ENCODE results near the gene ARG2. TPM values are rescaled to one million over a fixed set of nuclear protein-coding genes. Genes with fewer than 3 reads are reported as not detected.

Gene ARG2
- total RNA-seq, result 1 to 10 TPM; 3.1 to 4.6 (median 4.3) TPM

GRCh38 chr14:67619446-67620216 is at the start of gene ARG2:
Gene ARG2, plus strand, starts transcription at chr14:67619920. Its CDS starts 58 bp downstream, at chr14:67619978.
- ATAC-seq (peak; percentile 94 to 98), DNase-seq (peak; percentile 98)
- peak within 1 kb of the TSS; percentile 85 for H3K4me3 Mint-ChIP-seq
- peaks cover 27% of the 10 kb centered on the region for H3K4me1 Mint-ChIP-seq (ENCODE audit: low read depth)
- peaks cover 6% of the 10 kb centered on the region for H3K27me3 Mint-ChIP-seq (ENCODE audit: low read depth)
- peaks cover 1% of the 10 kb centered on the region for H3K36me3 Mint-ChIP-seq (ENCODE audit: insufficient read depth)
- no peaks in the 10 kb centered on the region for H3K9me3 Mint-ChIP-seq

GRCh38 chr14:67570453-67570852 is 49.3 kb upstream of the ARG2 start:
- Mint-ChIP-seq H3K9me3 (no peaks in the 10 kb centered on the region), H3K4me1 (ENCODE audit: low read depth) (no peaks in the 10 kb centered on the region), H3K4me3 (no peak overlapping the region), H3K36me3 (ENCODE audit: insufficient read depth) (no peaks in the 10 kb centered on the region), H3K27me3 (ENCODE audit: low read depth) (peaks cover 5% of the 10 kb centered on the region)
- no peak for ATAC-seq
- no peak for DNase-seq

- Mint-ChIP-seq H3K9me3 (no peaks in the 10 kb centered on the region), H3K27me3 (ENCODE audit: low read depth) (peaks cover 5% of the 10 kb centered on the region), H3K4me1 (ENCODE audit: low read depth) (no peaks in the 10 kb centered on the region), H3K4me3 (no peak overlapping the region), H3K36me3 (ENCODE audit: insufficient read depth) (no peaks in the 10 kb centered on the region)
- peak; percentile 86 to 90 for ATAC-seq
- DNase-seq, result peak; percentile 67
Observed at GRCh38 chr14:67571275-67571990, 48.3 kb upstream of the ARG2 start.

GRCh38 chr14:67571991-67572323 is 47.8 kb upstream of the ARG2 start:
- ATAC-seq, result no peak

GRCh38 chr14:67572608-67573007 is 47.1 kb upstream of the ARG2 start:
- no peak for ATAC-seq

More at GRCh38 chr14:67571991-67572323, 47.8 kb upstream of the ARG2 start:
- no peak for DNase-seq
- no peaks in the 10 kb centered on the region for H3K4me1 Mint-ChIP-seq (ENCODE audit: low read depth)
- no peaks in the 10 kb centered on the region for H3K36me3 Mint-ChIP-seq (ENCODE audit: insufficient read depth)
- no peak overlapping the region for H3K4me3 Mint-ChIP-seq
- H3K27me3 Mint-ChIP-seq (ENCODE audit: low read depth), result peaks cover 5% of the 10 kb centered on the region
- no peaks in the 10 kb centered on the region for H3K9me3 Mint-ChIP-seq

GRCh38 chr14:67573228-67574010 is 46.3 kb upstream of the ARG2 start:
- no peak for DNase-seq
- Mint-ChIP-seq H3K4me3 (no peak overlapping the region), H3K9me3 (no peaks in the 10 kb centered on the region), H3K36me3 (ENCODE audit: insufficient read depth) (no peaks in the 10 kb centered on the region), H3K27me3 (ENCODE audit: low read depth) (peaks cover 5% of the 10 kb centered on the region), H3K4me1 (ENCODE audit: low read depth) (no peaks in the 10 kb centered on the region)
- no peak for ATAC-seq

More at GRCh38 chr14:67572608-67573007, 47.1 kb upstream of the ARG2 start:
- Mint-ChIP-seq H3K27me3 (ENCODE audit: low read depth) (peaks cover 5% of the 10 kb centered on the region), H3K4me1 (ENCODE audit: low read depth) (no peaks in the 10 kb centered on the region), H3K36me3 (ENCODE audit: insufficient read depth) (no peaks in the 10 kb centered on the region), H3K9me3 (no peaks in the 10 kb centered on the region), H3K4me3 (no peak overlapping the region)
- DNase-seq, result no peak

- Mint-ChIP-seq H3K4me1 (ENCODE audit: low read depth) (no peaks in the 10 kb centered on the region), H3K4me3 (no peak overlapping the region), H3K27me3 (ENCODE audit: low read depth) (peaks cover 5% of the 10 kb centered on the region), H3K36me3 (ENCODE audit: insufficient read depth) (no peaks in the 10 kb centered on the region), H3K9me3 (no peaks in the 10 kb centered on the region)
- no peak for ATAC-seq
- no peak for DNase-seq
Observed at GRCh38 chr14:67574156-67574555, 45.6 kb upstream of the ARG2 start.

- ATAC-seq, result no peak
- no peak for DNase-seq
- no peak overlapping the region for H3K4me3 Mint-ChIP-seq
- H3K4me1 Mint-ChIP-seq (ENCODE audit: low read depth), result no peaks in the 10 kb centered on the region
- H3K9me3 Mint-ChIP-seq, result no peaks in the 10 kb centered on the region
- H3K36me3 Mint-ChIP-seq (ENCODE audit: insufficient read depth), result no peaks in the 10 kb centered on the region
- H3K27me3 Mint-ChIP-seq (ENCODE audit: low read depth), result peaks cover 5% of the 10 kb centered on the region
Observed at GRCh38 chr14:67574806-67575205, 44.9 kb upstream of the ARG2 start.

- DNase-seq, result no peak
- peaks cover 5% of the 10 kb centered on the region for H3K27me3 Mint-ChIP-seq (ENCODE audit: low read depth)
- H3K9me3 Mint-ChIP-seq, result no peaks in the 10 kb centered on the region
- no peak overlapping the region for H3K4me3 Mint-ChIP-seq
- H3K36me3 Mint-ChIP-seq (ENCODE audit: insufficient read depth), result no peaks in the 10 kb centered on the region
- no peak for ATAC-seq
- no peaks in the 10 kb centered on the region for H3K4me1 Mint-ChIP-seq (ENCODE audit: low read depth)
Observed at GRCh38 chr14:67575684-67576083, 44.0 kb upstream of the ARG2 start.

GRCh38 chr14:67576216-67576955 is 43.3 kb upstream of the ARG2 start:
- Mint-ChIP-seq H3K4me3 (no peak overlapping the region), H3K4me1 (ENCODE audit: low read depth) (no peaks in the 10 kb centered on the region), H3K36me3 (ENCODE audit: insufficient read depth) (no peaks in the 10 kb centered on the region), H3K27me3 (ENCODE audit: low read depth) (peaks cover under 1% of the 10 kb centered on the region), H3K9me3 (no peaks in the 10 kb centered on the region)
- ATAC-seq (no peak), DNase-seq (no peak)

GRCh38 chr14:67577181-67577808 is 42.4 kb upstream of the ARG2 start:
- H3K4me3 Mint-ChIP-seq, result no peak overlapping the region
- DNase-seq, result no peak
- no peaks in the 10 kb centered on the region for H3K27me3 Mint-ChIP-seq (ENCODE audit: low read depth)
- no peak for ATAC-seq
- H3K9me3 Mint-ChIP-seq, result no peaks in the 10 kb centered on the region
- H3K36me3 Mint-ChIP-seq (ENCODE audit: insufficient read depth), result no peaks in the 10 kb centered on the region
- no peaks in the 10 kb centered on the region for H3K4me1 Mint-ChIP-seq (ENCODE audit: low read depth)

GRCh38 chr14:67577909-67578749 is 41.6 kb upstream of the ARG2 start:
- H3K4me3 Mint-ChIP-seq, result no peak overlapping the region
- no peaks in the 10 kb centered on the region for H3K27me3 Mint-ChIP-seq (ENCODE audit: low read depth)
- H3K4me1 Mint-ChIP-seq (ENCODE audit: low read depth), result no peaks in the 10 kb centered on the region
- no peak for DNase-seq
- no peaks in the 10 kb centered on the region for H3K36me3 Mint-ChIP-seq (ENCODE audit: insufficient read depth)
- no peaks in the 10 kb centered on the region for H3K9me3 Mint-ChIP-seq
- ATAC-seq, result no peak

GRCh38 chr14:67579040-67579439 is 40.7 kb upstream of the ARG2 start:
- ATAC-seq (no peak), DNase-seq (no peak)
- Mint-ChIP-seq H3K36me3 (ENCODE audit: insufficient read depth) (no peaks in the 10 kb centered on the region), H3K27me3 (ENCODE audit: low read depth) (no peaks in the 10 kb centered on the region), H3K4me3 (no peak overlapping the region), H3K9me3 (no peaks in the 10 kb centered on the region), H3K4me1 (ENCODE audit: low read depth) (no peaks in the 10 kb centered on the region)
